ENCODE measurements around the gene FGGY.

Gene FGGY

DNA sequence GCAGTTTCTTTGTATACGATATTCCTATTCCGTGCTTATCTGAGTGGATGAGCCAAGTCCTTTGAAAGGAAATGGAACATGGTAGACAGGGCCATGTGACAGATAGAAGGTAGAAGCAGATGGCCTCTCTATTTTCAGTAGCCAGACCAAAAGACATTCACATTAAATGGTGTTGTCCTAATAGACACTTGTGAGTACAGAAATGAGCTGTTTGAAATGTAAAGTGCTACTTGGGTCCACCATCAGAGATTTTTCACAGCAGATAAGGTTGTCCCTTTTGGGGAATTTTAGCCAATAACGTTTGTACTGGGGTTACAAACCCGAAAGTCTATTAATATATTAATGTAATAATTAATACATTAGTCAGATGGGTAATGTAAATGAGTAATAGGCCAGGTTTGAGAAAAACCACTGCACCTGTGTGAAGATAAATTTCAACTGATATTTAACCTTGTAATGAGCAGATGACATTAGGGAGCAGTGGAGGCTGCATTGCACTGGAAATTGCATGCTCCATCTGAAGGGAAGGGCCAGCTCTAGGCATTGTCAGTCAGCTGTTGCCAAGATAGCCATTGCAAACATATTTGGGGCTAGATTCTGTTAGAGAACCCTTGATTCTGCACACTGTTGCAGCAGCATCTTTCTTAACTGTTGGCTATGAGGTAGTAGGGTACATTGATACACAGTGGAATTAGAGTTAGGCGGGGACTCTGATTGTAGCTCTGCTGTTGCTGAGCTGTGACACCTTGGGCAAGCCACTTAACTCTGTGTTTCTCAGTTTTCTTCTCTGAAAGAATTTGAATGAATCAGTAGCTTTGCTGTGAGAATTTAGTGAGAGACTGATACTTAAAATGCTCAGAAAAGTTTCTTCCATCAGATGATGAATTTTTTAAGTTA is 43.8 kb downstream of the FGGY start:
- POLR2A ChIA-PET, result no interaction called here
- TF ChIP-seq, protein P1, sequence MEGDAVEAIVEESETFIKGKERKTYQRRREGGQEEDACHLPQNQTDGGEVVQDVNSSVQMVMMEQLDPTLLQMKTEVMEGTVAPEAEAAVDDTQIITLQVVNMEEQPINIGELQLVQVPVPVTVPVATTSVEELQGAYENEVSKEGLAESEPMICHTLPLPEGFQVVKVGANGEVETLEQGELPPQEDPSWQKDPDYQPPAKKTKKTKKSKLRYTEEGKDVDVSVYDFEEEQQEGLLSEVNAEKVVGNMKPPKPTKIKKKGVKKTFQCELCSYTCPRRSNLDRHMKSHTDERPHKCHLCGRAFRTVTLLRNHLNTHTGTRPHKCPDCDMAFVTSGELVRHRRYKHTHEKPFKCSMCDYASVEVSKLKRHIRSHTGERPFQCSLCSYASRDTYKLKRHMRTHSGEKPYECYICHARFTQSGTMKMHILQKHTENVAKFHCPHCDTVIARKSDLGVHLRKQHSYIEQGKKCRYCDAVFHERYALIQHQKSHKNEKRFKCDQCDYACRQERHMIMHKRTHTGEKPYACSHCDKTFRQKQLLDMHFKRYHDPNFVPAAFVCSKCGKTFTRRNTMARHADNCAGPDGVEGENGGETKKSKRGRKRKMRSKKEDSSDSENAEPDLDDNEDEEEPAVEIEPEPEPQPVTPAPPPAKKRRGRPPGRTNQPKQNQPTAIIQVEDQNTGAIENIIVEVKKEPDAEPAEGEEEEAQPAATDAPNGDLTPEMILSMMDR (IDR thresholded peaks at IDR 0.05; ENCODE audit: insufficient read depth, low read length, missing control alignments), result no peak
- CTCF ChIA-PET, result interaction anchor here (1.3 kb wide), 1 partner anchor 358 kb away, joined by 3 read pairs; no protein-coding TSS in a partner anchor
- no peak overlapping the region for H3K4me3 ChIP-seq (ENCODE audit: low read depth, low read length)
- DNase-seq (ENCODE audit: low read depth, low spot score), result no peak

DNA sequence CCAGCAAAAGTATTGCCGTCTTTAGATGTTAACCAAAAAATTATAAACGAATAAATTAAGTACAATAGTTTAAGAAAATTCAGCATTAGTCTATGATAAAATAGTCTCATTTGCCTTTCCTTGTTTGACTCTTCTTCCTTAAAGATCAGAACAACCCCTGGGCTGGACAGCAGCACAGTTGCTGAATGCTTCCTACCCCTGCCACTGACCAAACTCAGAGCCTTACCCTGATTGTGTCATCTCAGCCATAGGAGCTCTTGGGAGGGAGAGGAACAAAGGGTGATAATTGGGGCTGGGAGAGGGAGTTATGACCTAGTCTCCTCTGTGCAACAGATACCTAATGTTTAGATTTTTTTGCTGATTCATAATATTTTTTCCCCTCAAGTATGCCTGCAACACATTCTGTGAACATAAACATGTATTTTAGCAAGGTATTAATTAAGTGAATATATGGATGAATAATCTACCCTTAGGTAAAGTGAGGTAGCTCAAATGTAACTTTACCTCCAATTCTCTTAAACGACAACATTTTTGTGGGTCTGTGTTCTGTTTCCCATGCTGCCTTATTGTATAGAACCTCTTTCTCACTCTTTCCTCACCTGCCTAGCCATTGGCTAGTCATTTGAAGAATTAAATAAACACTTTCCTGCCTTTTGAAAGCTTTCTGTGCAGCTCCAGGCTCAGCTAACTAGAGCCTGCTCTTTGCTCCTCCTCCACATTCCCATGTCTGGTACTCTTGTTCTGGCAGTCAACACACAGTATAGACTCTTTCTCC is 46.1 kb downstream of the FGGY start:
- TF ChIP-seq, protein P1 (IDR thresholded peaks at IDR 0.05; ENCODE audit: insufficient read depth, low read length, missing control alignments), result no peak
- CTCF ChIA-PET, result no interaction called here
- no peak overlapping the region for H3K4me3 ChIP-seq (ENCODE audit: low read depth, low read length)
- POLR2A ChIA-PET, result no interaction called here
- DNase-seq (ENCODE audit: low read depth, low spot score), result no peak

DNA sequence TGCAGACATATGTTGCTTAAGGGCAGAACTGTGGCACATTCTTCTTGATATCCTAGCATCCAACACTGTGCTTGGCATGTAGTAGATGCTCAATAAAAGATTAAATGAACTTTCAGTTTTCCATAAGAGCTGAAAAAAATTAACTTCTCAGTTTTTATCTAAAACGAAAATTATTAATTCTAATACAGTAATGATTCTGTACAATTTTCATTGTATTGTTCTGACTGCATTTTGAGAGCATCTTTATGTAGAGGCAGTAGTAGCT is 46.6 kb downstream of the FGGY start:
- no peak overlapping the region for H3K4me3 ChIP-seq (ENCODE audit: low read depth, low read length)
- no peak for DNase-seq (ENCODE audit: low read depth, low spot score)
- ChIA-PET POLR2A (no interaction called here), CTCF (no interaction called here)
- TF ChIP-seq, protein P1 (IDR thresholded peaks at IDR 0.05; ENCODE audit: insufficient read depth, low read length, missing control alignments), result no peak

DNA sequence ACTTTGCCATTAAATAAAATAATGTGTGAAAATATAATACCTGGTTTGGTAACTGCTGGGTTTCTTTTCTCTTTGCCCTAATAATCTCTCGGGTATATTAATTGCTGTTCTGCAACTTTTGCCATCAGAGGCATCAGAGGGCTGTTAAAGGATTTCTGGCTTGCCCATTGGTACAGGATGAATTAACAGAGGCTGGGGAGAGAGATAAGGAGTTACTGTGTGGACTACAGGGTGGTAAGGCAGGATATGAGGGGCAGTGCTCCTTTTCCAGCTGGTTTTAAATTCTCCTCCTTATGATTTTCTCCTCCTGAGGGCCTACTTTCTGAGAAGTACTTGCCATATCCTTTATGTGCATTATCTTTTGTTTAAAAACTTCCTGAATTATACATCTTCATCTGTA is 48.3 kb downstream of the FGGY start:
- TF ChIP-seq, protein P1 (IDR thresholded peaks at IDR 0.05; ENCODE audit: insufficient read depth, low read length, missing control alignments), result no peak
- CTCF ChIA-PET, result no interaction called here
- POLR2A ChIA-PET, result no interaction called here
- DNase-seq (ENCODE audit: low read depth, low spot score), result no peak
- H3K4me3 ChIP-seq (ENCODE audit: low read depth, low read length), result no peak overlapping the region

DNA sequence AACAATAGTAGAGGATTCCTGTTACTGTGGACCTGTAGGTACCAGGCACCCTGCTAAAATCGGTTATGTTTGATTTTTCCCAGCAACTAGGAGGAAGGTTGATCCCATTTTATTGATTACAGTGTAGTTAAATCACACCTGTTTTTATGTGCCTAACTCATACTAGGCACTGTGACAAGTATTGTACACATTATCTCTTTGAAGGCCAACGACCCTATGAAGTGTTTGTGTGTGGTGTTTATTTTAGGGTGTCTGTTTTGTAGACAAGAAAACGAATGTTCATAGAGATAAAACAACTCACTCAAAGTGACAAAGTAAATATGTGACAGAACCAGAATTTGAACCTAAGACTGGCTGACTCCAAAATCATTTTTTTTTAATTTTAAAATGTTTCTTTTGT is 49.5 kb downstream of the FGGY start:
- CTCF ChIA-PET, result no interaction called here
- no peak for DNase-seq (ENCODE audit: low read depth, low spot score)

DNA sequence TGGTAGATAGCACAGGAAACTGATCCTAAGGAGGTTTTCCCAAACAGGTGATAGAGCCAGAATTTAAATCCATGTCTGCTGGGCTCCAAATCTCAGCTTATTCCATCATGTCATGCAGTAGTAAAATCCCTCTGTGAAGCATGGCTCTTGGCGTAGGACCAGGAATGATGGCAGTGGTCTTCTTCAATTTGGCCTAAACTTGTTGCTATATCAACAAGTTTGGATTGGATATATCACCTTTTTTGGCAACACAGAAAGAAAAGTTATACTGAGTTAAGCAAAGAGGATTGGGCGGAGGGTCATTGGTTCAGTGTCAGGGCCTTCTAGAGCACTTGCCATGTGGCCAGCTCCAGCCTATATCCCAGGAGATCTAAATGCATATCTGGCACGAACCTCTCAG is 52.2 kb downstream of the FGGY start:
- CTCF ChIA-PET, result interaction anchor here (1.3 kb wide), 1 partner anchor 350 kb away, joined by 6 read pairs; no protein-coding TSS in a partner anchor
- TF ChIP-seq, protein P1 (IDR thresholded peaks at IDR 0.05; ENCODE audit: insufficient read depth, low read length, missing control alignments), result no peak
- POLR2A ChIA-PET, result no interaction called here
- DNase-seq (ENCODE audit: low read depth, low spot score), result no peak
- no peak overlapping the region for H3K4me3 ChIP-seq (ENCODE audit: low read depth, low read length)

More for the DNA sequence above, 49.5 kb downstream of the FGGY start:
- POLR2A ChIA-PET, result no interaction called here
- TF ChIP-seq, protein P1 (IDR thresholded peaks at IDR 0.05; ENCODE audit: insufficient read depth, low read length, missing control alignments), result no peak
- H3K4me3 ChIP-seq (ENCODE audit: low read depth, low read length), result no peak overlapping the region

Data from AG04449 (cell line).